ENCODE data around the gene NELL1.
"Not testable (repeated sequence)": the region's sequence is repeated elsewhere in the genome, so short reads cannot be mapped to it uniquely, and the experiment has no call there.

NELL1 gene

DNA sequence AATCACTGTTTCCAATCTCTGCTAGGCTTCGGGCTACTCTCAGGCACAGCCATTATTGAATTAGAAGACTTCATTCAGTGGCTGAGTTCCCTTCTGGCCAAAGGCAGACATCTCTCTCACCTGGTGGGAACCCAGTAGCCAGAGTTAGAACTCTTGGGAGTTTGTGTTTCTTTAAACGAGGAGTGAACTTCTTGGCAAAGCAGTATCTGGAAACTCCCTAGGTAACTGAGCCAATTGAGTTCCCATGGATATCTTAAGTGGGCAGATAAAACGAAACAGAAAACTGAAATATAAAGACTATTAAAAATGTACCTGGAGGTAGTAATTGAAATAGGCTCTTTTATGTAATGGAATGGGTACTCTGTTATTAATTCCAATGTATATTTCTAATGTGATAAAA, 125.6 kb downstream of the NELL1 start:
- no peaks in the 10 kb centered on the region for H3K4me1 ChIP-seq (ENCODE audit: control insufficient read depth, insufficient read depth, low read length)
- no peaks in the 10 kb centered on the region for H3K27me3 ChIP-seq (ENCODE audit: control insufficient read depth, insufficient read depth, low read length)
- no peak overlapping the region for H3K9ac ChIP-seq (ENCODE audit: low read length)
- no peak overlapping the region for H3K4me3 ChIP-seq (ENCODE audit: low read length)
- no peaks in the 10 kb centered on the region for H3K36me3 ChIP-seq (ENCODE audit: control insufficient read depth, insufficient read depth, low read length)
- H3K27ac ChIP-seq (ENCODE audit: low read depth, low read length), result no peak overlapping the region

DNA sequence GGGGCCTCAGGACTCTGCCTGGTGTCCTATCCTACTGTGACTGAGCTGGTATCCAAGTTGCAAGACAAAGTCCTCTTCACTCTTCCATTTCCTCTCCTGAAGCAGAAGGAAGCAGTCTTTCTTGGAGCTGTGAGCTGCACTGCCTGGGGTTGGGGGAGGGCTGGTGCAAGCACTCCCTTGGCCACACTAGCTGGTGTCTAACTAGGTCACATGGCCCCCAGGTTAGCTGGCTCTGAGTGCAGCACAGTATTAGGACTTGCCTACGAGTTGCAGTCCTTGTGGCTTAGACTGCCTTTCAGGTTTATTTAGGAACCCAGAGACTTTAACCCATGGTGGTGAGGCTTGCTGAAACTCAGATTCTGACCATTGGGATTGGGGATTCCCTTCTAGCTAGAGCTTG, 138.9 kb downstream of the NELL1 start:
- Histone ChIP-seq H3K9ac (ENCODE audit: low read length) (no peak overlapping the region), H3K27me3 (ENCODE audit: control insufficient read depth, insufficient read depth, low read length) (no peaks in the 10 kb centered on the region), H3K36me3 (ENCODE audit: control insufficient read depth, insufficient read depth, low read length) (no peaks in the 10 kb centered on the region), H3K4me3 (ENCODE audit: low read length) (no peak overlapping the region), H3K4me1 (ENCODE audit: control insufficient read depth, insufficient read depth, low read length) (no peaks in the 10 kb centered on the region), H3K27ac (ENCODE audit: low read depth, low read length) (no peak overlapping the region)

DNA sequence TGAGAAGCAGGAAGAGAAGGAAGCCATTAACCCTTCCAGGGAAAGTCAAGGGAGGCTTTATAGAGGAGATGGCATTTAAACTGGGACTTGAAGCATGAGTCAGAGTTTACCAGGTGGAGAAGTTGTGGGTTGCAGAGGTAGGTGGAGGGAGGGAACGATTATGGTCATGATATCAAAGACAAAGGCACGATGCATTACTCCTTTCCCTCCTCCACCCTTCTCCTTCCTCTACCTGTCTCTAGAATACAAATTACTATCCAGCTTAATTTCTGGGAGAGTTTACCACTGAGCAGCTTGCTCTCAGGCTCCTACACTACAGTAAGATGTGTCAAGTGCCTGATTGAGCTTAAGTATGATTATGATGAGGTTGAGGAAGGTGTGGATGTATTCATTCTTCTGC, 151.7 kb downstream of the NELL1 start:
- Histone ChIP-seq H3K4me3 (ENCODE audit: low read length) (no peak overlapping the region), H3K9ac (ENCODE audit: low read length) (no peak overlapping the region), H3K27me3 (ENCODE audit: control insufficient read depth, insufficient read depth, low read length) (no peaks in the 10 kb centered on the region), H3K27ac (ENCODE audit: low read depth, low read length) (no peak overlapping the region), H3K36me3 (ENCODE audit: control insufficient read depth, insufficient read depth, low read length) (no peaks in the 10 kb centered on the region), H3K4me1 (ENCODE audit: control insufficient read depth, insufficient read depth, low read length) (no peaks in the 10 kb centered on the region)

DNA sequence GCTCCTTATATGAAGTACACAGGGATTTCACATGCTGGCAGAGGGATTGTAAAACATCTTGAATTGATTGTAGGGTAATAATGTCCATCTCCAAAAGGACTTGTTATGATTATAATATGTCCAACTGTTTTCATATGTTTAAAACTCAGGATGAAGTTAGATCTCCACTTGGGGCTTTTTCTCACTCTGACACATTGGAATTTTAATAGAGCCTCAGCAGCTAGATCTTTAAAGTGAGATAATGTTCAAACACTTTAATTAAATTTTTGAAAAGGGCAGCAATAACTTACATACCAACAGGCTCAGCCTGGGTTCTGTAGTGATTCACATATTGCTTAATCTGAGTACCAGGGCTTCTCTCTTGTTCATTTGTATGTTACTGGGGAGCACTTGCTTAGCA, 152.1 kb downstream of the NELL1 start:
- H3K27ac ChIP-seq (ENCODE audit: low read depth, low read length), result no peak overlapping the region
- no peaks in the 10 kb centered on the region for H3K27me3 ChIP-seq (ENCODE audit: control insufficient read depth, insufficient read depth, low read length)
- no peak overlapping the region for H3K4me3 ChIP-seq (ENCODE audit: low read length)
- H3K36me3 ChIP-seq (ENCODE audit: control insufficient read depth, insufficient read depth, low read length), result no peaks in the 10 kb centered on the region
- no peaks in the 10 kb centered on the region for H3K4me1 ChIP-seq (ENCODE audit: control insufficient read depth, insufficient read depth, low read length)
- H3K9ac ChIP-seq (ENCODE audit: low read length), result no peak overlapping the region

DNA sequence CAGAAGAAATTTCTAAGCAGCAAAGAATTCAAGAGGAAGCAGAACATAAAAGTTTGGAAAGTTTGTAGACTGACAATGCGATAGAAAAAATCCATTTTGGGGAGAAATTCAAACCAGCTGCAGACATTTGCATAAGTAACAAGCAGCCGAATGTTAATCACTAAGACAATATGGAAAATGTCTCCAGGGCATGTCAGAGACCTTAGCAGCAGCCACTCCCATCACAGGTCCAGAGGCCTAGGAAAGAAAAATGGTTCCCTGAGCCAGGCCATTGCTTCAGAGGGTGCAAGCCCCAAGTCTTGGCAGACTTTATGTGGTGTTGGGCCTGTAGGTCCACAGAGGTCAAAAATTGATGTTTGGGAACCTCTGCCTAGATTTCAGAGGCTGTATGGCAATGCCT, 155.4 kb downstream of the NELL1 start:
- Histone ChIP-seq H3K4me3 (ENCODE audit: low read length) (no peak overlapping the region), H3K4me1 (ENCODE audit: control insufficient read depth, insufficient read depth, low read length) (no peaks in the 10 kb centered on the region), H3K9ac (ENCODE audit: low read length) (no peak overlapping the region), H3K36me3 (ENCODE audit: control insufficient read depth, insufficient read depth, low read length) (no peaks in the 10 kb centered on the region), H3K27me3 (ENCODE audit: control insufficient read depth, insufficient read depth, low read length) (no peaks in the 10 kb centered on the region), H3K27ac (ENCODE audit: low read depth, low read length) (no peak overlapping the region)

DNA sequence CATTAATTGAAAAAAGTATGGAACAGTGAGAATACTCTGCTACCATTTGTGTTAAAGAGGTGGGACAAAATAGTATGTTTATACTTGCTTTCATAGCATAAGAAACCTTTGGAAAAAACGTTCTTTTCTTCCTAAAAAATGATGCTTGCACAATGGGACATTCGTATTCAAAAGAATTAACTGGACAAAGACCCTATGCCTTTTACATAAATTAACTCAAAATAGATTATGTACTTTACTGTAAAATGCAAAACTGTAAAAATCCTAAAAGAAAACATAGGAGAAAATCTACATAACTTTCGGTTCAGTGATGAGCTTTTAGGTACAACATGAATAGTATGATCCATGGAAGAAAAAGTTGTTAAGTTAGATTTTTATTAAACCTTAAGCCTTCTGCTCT, 166.2 kb downstream of the NELL1 start:
- H3K4me1 ChIP-seq (ENCODE audit: control insufficient read depth, insufficient read depth, low read length), result no peaks in the 10 kb centered on the region
- H3K4me3 ChIP-seq (ENCODE audit: low read length), result no peak overlapping the region
- no peak overlapping the region for H3K27ac ChIP-seq (ENCODE audit: low read depth, low read length)
- no peak overlapping the region for H3K9ac ChIP-seq (ENCODE audit: low read length)
- no peaks in the 10 kb centered on the region for H3K36me3 ChIP-seq (ENCODE audit: control insufficient read depth, insufficient read depth, low read length)
- no peaks in the 10 kb centered on the region for H3K27me3 ChIP-seq (ENCODE audit: control insufficient read depth, insufficient read depth, low read length)

DNA sequence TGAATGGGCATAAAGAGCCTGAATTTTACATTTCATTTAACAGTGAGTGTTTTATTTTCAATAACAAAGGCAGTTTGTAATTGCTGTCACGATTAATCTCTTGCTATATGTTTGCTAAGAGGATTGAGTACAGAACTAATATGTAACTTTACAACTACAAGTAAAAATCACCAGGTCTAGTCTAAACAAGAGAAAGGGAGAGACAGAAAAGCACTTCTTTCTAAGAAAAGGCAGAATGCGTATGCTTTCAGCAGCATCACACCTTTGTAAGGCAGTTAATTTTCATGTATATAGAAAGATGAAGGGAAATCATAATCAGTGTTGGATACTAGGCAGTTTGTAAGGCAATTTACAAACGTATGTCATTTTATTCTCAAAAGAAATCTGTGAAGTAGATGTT, 169.8 kb downstream of the NELL1 start:
- H3K9ac ChIP-seq (ENCODE audit: low read length), result no peak overlapping the region
- no peaks in the 10 kb centered on the region for H3K27me3 ChIP-seq (ENCODE audit: control insufficient read depth, insufficient read depth, low read length)
- H3K4me1 ChIP-seq (ENCODE audit: control insufficient read depth, insufficient read depth, low read length), result no peaks in the 10 kb centered on the region
- H3K36me3 ChIP-seq (ENCODE audit: control insufficient read depth, insufficient read depth, low read length), result no peaks in the 10 kb centered on the region
- no peak overlapping the region for H3K27ac ChIP-seq (ENCODE audit: low read depth, low read length)
- H3K4me3 ChIP-seq (ENCODE audit: low read length), result no peak overlapping the region

DNA sequence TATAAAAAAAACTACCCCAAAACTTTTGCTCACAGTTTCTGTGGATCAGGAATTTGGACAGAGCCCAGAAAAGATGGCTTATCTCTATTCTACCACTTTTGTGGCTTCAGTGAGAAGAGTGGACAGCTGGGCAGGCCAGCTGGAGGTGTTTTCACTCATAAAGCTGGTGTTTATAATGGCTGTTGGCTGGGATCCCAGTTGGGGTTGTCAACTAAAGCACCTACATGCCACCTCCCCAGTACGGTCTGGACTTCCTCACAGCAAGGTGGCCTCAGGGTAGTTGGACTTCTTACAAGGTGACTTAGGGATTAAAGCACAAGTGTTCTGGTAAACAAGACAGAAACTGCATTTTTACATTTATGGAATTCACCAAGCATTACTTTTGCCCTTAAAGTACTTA, 171.0 kb downstream of the NELL1 start:
- no peaks in the 10 kb centered on the region for H3K4me1 ChIP-seq (ENCODE audit: control insufficient read depth, insufficient read depth, low read length)
- H3K4me3 ChIP-seq (ENCODE audit: low read length), result no peak overlapping the region
- no peak overlapping the region for H3K9ac ChIP-seq (ENCODE audit: low read length)
- no peak overlapping the region for H3K27ac ChIP-seq (ENCODE audit: low read depth, low read length)
- H3K27me3 ChIP-seq (ENCODE audit: control insufficient read depth, insufficient read depth, low read length), result no peaks in the 10 kb centered on the region
- H3K36me3 ChIP-seq (ENCODE audit: control insufficient read depth, insufficient read depth, low read length), result no peaks in the 10 kb centered on the region

DNA sequence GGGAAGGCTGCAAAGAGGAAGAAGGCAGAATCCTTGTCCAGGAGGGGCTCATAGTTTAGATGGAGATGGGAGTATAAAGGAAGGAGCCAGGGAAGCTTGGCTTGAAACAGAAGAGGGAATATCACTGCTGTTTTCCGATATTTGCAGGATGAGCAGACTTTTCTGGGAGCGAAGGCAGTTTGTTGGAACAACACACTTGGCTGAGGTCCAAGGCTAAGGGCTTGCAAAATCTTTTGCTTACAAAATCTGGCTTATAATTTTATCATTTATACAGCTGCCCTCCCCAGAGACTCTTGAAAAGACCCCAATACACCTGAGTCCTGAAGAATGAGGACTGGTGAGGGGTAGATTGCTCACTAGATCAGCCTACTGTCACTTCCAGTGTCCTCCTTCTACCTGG, 174.8 kb downstream of the NELL1 start:
- no peaks in the 10 kb centered on the region for H3K27me3 ChIP-seq (ENCODE audit: control insufficient read depth, insufficient read depth, low read length)
- H3K36me3 ChIP-seq (ENCODE audit: control insufficient read depth, insufficient read depth, low read length), result no peaks in the 10 kb centered on the region

DNA sequence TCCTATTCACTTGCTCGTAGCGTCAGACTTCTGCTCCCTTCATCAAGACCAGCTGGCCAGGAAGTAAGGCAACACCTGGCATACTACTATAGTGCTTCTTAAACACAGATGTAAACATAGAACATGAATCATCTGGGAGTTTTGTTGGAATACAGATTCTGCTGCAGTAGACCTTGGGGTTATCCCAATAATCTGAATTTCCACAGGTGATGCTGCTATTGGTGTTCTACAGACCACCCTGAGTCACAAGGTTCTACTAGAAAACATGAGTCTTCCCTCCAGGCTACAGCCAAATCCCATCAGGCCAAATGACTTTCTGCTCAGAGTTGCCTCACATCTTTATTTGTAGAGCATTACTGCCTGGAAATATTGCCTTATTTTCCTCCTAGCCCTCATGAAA, 175.2 kb downstream of the NELL1 start:
- Histone ChIP-seq H3K4me1 (ENCODE audit: control insufficient read depth, insufficient read depth, low read length) (no peaks in the 10 kb centered on the region), H3K27me3 (ENCODE audit: control insufficient read depth, insufficient read depth, low read length) (no peaks in the 10 kb centered on the region), H3K27ac (ENCODE audit: low read depth, low read length) (no peak overlapping the region), H3K4me3 (ENCODE audit: low read length) (no peak overlapping the region), H3K36me3 (ENCODE audit: control insufficient read depth, insufficient read depth, low read length) (no peaks in the 10 kb centered on the region), H3K9ac (ENCODE audit: low read length) (no peak overlapping the region)

More for the DNA sequence above, 174.8 kb downstream of the NELL1 start:
- Histone ChIP-seq H3K9ac (ENCODE audit: low read length) (no peak overlapping the region), H3K27ac (ENCODE audit: low read depth, low read length) (no peak overlapping the region), H3K4me3 (ENCODE audit: low read length) (no peak overlapping the region), H3K4me1 (ENCODE audit: control insufficient read depth, insufficient read depth, low read length) (no peaks in the 10 kb centered on the region)

DNA sequence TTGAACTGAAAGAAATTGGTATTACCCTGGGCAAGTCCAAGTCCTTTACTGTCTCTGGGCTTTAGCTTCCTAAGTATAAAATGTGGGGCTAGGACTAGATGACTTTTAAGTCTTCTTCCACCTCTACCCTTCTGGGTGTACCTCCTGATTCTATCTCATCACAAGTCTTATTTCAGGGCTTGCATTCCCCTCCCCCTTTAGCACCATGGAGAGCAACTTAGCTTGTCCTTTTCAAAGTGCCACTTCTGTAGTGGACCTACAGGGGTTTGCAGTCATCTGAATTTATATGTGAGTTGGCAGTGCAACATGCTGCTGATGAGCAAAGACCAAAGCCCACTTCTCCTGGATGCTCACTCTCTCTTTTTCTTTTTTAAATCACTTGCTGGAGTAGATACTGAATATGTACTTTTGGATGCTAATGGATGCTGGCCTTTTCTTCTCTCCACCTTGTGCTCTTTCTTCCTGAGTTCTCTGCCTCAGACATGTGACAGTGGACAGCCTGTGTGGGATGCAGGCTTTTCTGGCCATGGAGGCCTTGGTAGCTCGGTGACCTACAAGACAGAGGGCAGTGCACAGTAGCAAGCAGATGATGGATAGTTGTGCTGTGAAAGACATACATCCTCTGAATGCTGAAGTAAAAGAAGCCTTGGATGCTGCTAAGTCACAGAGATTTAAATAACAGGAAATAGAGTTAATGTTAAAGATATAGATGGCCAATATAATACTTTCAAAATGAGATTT, 185.0 kb downstream of the NELL1 start:
- Histone ChIP-seq H3K27me3 (ENCODE audit: control insufficient read depth, insufficient read depth, low read length) (no peaks in the 10 kb centered on the region), H3K4me3 (ENCODE audit: low read length) (no peak overlapping the region), H3K4me1 (ENCODE audit: control insufficient read depth, insufficient read depth, low read length) (no peaks in the 10 kb centered on the region), H3K27ac (ENCODE audit: low read depth, low read length) (no peak overlapping the region), H3K36me3 (ENCODE audit: control insufficient read depth, insufficient read depth, low read length) (no peaks in the 10 kb centered on the region), H3K9ac (ENCODE audit: low read length) (no peak overlapping the region)

DNA sequence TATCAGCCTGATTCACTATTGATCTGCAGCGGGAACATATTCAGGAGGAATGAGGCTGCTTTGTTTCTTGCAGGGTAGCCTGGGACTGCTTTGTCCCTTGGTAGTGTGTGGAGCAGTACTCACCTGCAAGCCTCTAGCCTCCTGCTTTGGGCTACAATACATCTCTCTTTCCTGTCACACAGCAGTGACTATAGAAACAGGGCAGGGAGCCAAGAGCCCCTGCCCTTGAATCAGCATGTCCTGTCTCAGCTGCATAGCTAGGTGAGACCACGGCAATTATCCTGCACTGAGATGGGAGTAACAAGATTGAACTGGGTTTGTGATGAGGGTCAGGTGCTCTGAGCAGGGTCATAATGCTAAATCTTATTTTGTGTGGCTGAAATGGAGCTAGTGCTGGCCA, 191.9 kb downstream of the NELL1 start:
- Histone ChIP-seq H3K9ac (ENCODE audit: low read length) (no peak overlapping the region), H3K4me1 (ENCODE audit: control insufficient read depth, insufficient read depth, low read length) (no peaks in the 10 kb centered on the region), H3K27me3 (ENCODE audit: control insufficient read depth, insufficient read depth, low read length) (no peaks in the 10 kb centered on the region), H3K4me3 (ENCODE audit: low read length) (no peak overlapping the region), H3K36me3 (ENCODE audit: control insufficient read depth, insufficient read depth, low read length) (no peaks in the 10 kb centered on the region), H3K27ac (ENCODE audit: low read depth, low read length) (no peak overlapping the region)

DNA sequence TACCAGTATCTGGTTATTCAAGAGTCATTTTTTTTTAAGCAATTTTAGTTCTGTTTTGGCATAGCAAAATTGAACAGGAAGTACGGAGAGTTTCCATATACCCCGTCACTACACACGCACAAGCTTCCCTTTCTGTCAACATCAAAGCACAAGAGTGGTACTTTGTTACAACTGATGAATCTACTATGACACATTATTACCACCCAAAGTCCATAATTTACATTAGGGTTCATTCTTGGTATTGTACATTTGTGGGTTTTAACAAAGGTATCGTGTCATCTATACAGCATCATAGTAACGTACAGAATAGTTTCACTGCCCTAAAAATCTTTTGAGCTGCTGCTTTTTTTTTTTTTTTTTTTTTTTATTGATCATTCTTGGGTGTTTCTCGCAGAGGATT, 192.9 kb downstream of the NELL1 start:
- H3K4me3 ChIP-seq (ENCODE audit: low read length); H3K9ac ChIP-seq (ENCODE audit: low read length); H3K4me1 ChIP-seq (ENCODE audit: control insufficient read depth, insufficient read depth, low read length); H3K27me3 ChIP-seq (ENCODE audit: control insufficient read depth, insufficient read depth, low read length); H3K27ac ChIP-seq (ENCODE audit: low read depth, low read length); H3K36me3 ChIP-seq (ENCODE audit: control insufficient read depth, insufficient read depth, low read length): not testable (repeated sequence)
